ENCODE results near the gene MPP2.

GRCh38 chr17:43911904-43912303 lies 4.6 kb upstream of the MPP2 start:
- TF ChIP-seq, protein P1, sequence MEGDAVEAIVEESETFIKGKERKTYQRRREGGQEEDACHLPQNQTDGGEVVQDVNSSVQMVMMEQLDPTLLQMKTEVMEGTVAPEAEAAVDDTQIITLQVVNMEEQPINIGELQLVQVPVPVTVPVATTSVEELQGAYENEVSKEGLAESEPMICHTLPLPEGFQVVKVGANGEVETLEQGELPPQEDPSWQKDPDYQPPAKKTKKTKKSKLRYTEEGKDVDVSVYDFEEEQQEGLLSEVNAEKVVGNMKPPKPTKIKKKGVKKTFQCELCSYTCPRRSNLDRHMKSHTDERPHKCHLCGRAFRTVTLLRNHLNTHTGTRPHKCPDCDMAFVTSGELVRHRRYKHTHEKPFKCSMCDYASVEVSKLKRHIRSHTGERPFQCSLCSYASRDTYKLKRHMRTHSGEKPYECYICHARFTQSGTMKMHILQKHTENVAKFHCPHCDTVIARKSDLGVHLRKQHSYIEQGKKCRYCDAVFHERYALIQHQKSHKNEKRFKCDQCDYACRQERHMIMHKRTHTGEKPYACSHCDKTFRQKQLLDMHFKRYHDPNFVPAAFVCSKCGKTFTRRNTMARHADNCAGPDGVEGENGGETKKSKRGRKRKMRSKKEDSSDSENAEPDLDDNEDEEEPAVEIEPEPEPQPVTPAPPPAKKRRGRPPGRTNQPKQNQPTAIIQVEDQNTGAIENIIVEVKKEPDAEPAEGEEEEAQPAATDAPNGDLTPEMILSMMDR (IDR thresholded peaks at IDR 0.05), result no peak
- no peak for TF ChIP-seq POLR2A (IDR thresholded peaks at IDR 0.05)
